K562 (cell line): Measurements from ENCODE around the gene RUNX3. TPM values are rescaled to one million over a fixed set of nuclear protein-coding genes. Genes with fewer than 3 reads are reported as not detected.

Experiments
- ARID1B ChIP-seq: fragments of 450-650 bp; IDR thresholded peaks from 2 replicates; pipeline ENCODE4 v1.6.1; 2016; ENCODE audit warnings: antibody characterized with exemption, mild to moderate bottlenecking, inconsistent platforms
- FOXA1 ChIP-seq: fragments of 450-650 bp; IDR thresholded peaks from 2 replicates; pipeline ENCODE4 v1.6.1; 2016; ENCODE audit warnings: mild to moderate bottlenecking, borderline replicate concordance
- KLF6 ChIP-seq: fragments of 250-450 bp; sonication (Bioruptor Pico); IDR thresholded peaks from 2 replicates; pipeline ENCODE4 v1.4.0; 2020; ENCODE audit warnings: mild to moderate bottlenecking, moderate library complexity, borderline replicate concordance
- MYBL2 ChIP-seq, 2 experiments: fragments of 450-650 bp in 1 of 2; sonication (generic) in 1 of 2; formaldehyde crosslinking in 1 of 2; IDR thresholded peaks; 2 replicates each; pipeline versions ENCODE4 v1.6.1 to v1.8.1; 2017 to 2022; ENCODE audit warnings: borderline replicate concordance in 1 of 2, inconsistent platforms in 1 of 2, low read depth in 1 of 2, mild to moderate bottlenecking in 1 of 2, missing genetic modification reagents in 1 of 2, moderate library complexity in 1 of 2
- NFATC3 ChIP-seq: fragments of 450-650 bp; IDR thresholded peaks from 2 replicates; pipeline ENCODE4 v1.6.1; 2017; ENCODE audit warnings: mild to moderate bottlenecking
- NFE2L1 ChIP-seq: fragments of 450-650 bp; IDR thresholded peaks from 2 replicates; pipeline ENCODE4 v1.6.1; 2016; ENCODE audit warnings: missing genetic modification characterization, low read depth, mild to moderate bottlenecking, missing compliant biosample characterization, moderate library complexity, borderline replicate concordance
- SIRT6 ChIP-seq: IDR thresholded peaks from one replicate; pipeline ENCODE4 v1.6.1; 2012; ENCODE audit warnings: low read depth, mild to moderate bottlenecking, control low read depth, inconsistent platforms, low read length, moderate library complexity
- SRSF1 ChIP-seq: fragments of 200-400 bp; formaldehyde crosslinking; IDR thresholded peaks from 2 replicates; pipeline ENCODE4 v1.6.1; 2017; ENCODE audit warnings: mild to moderate bottlenecking, low read depth, low read length, moderate library complexity
- ZNF140 ChIP-seq: fragments of 250-450 bp; sonication (Bioruptor Pico); IDR thresholded peaks from 2 replicates; pipeline ENCODE4 v1.8.0; 2021; ENCODE audit warnings: moderate library complexity, mild to moderate bottlenecking, inconsistent platforms
- ZNF316 ChIP-seq: fragments of 450-650 bp; IDR thresholded peaks from 2 replicates; pipeline ENCODE4 v1.6.1; 2016
- polyA plus RNA-seq, 8 experiments: library from polyadenylated mRNA; depleted of rRNA in 4 of 8; stranded (reverse) in 5 of 8; unstranded in 3 of 8; fragments of >200 nt; fragmentation: Nextera tagmentation in 2 of 8; fragmentation: Illumina TruSeq in 1 of 8; extraction: Ambion mirVana in 2 of 8; extraction: Trizol in 1 of 8; gene quantifications; 2 replicates each; pipeline versions ENCODE4 v1.2.1 to v1.2.3, GENCODE V29; 2011 to 2014; ENCODE audit warnings: inconsistent platforms in 1 of 8, missing spikeins in 1 of 8
- total RNA-seq, 7 experiments: library from RNA; depleted of rRNA in 6 of 7; stranded (reverse); fragments of >200 nt in 6 of 7; fragmentation: Illumina TruSeq in 2 of 7; extraction: Trizol in 2 of 7; gene quantifications; 2 replicates each; pipeline versions ENCODE4 v1.2.1 to v1.2.3, GENCODE V29; 2011 to 2021; ENCODE audit warnings: low replicate concordance in 1 of 7
- TF ChIP-seq, protein P1 (sequence below), 2 experiments: fragments of 450-650 bp in 1 of 2; IDR thresholded peaks; 2 replicates each; pipeline ENCODE4 v1.6.1; 2011 to 2017; ENCODE audit warnings: low read depth in 2 of 2, antibody characterized with exemption in 1 of 2, borderline replicate concordance in 1 of 2, low read length in 1 of 2, mild to moderate bottlenecking in 1 of 2, mixed read lengths in 1 of 2; ENCODE audit not compliant: control insufficient read depth in 1 of 2
- TF ChIP-seq, protein P2 (sequence below), 2 experiments: fragments of 250-450 bp in 1 of 2; fragments of 450-650 bp in 1 of 2; sonication (Bioruptor Pico) in 1 of 2; IDR thresholded peaks; 2 replicates each; pipeline versions ENCODE4 v1.6.1 to v1.8.0; 2016 to 2021; ENCODE audit warnings: mild to moderate bottlenecking in 2 of 2, moderate library complexity in 2 of 2, missing compliant biosample characterization in 1 of 2, missing genetic modification characterization in 1 of 2
- TF ChIP-seq, protein P3 (sequence below), 2 experiments: fragments of 450-650 bp in 1 of 2; sonication (generic) in 1 of 2; formaldehyde crosslinking in 1 of 2; IDR thresholded peaks; 2 replicates each; pipeline versions ENCODE4 v1.7.1 to v1.9.0; 2016 to 2022; ENCODE audit warnings: inconsistent platforms in 1 of 2, mild to moderate bottlenecking in 1 of 2, missing genetic modification reagents in 1 of 2

The RUNX3 gene
- total and polyA plus RNA-seq, 9 of the 15 experiments (the other 6 are each of a cell fraction or from before 2014, with no cell fraction given), result 0.01 to 0.64 (median 0.09) TPM

DNA sequence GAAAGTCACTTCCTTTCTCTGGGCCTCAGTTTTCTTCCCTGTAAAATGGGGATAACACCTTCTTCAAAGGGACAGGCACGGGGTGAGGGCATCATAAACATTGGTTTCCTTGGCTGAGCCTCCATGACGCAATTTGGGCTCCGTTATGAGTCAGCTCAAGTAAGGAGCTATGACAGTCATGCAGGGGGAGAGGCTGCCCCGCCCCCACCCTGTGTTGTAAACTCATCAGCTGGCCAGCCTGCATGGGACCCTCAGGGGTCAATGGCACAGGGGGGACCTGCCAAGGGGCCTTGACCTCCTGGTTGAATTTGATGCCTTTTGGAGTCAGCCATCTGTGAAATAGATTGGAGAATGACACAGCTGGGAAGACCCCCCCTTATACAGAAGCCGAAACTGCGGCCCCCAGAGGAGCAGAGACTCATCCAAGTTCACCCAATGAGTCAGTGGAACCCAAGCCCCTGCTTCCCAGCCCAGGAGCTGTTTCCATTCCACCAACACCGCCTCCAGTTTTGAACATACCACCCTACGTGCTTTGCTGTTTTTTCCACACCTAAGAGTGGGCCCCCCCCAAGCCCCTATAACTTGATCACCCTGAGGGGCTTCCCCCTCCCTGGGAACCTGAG lies 36.8 kb upstream of the RUNX3 start (continued):
- TF ChIP-seq, protein P1, sequence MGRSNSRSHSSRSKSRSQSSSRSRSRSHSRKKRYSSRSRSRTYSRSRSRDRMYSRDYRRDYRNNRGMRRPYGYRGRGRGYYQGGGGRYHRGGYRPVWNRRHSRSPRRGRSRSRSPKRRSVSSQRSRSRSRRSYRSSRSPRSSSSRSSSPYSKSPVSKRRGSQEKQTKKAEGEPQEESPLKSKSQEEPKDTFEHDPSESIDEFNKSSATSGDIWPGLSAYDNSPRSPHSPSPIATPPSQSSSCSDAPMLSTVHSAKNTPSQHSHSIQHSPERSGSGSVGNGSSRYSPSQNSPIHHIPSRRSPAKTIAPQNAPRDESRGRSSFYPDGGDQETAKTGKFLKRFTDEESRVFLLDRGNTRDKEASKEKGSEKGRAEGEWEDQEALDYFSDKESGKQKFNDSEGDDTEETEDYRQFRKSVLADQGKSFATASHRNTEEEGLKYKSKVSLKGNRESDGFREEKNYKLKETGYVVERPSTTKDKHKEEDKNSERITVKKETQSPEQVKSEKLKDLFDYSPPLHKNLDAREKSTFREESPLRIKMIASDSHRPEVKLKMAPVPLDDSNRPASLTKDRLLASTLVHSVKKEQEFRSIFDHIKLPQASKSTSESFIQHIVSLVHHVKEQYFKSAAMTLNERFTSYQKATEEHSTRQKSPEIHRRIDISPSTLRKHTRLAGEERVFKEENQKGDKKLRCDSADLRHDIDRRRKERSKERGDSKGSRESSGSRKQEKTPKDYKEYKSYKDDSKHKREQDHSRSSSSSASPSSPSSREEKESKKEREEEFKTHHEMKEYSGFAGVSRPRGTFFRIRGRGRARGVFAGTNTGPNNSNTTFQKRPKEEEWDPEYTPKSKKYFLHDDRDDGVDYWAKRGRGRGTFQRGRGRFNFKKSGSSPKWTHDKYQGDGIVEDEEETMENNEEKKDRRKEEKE (IDR thresholded peaks at IDR 0.05; ENCODE audit: borderline replicate concordance in 1 of 2, control insufficient read depth in 1 of 2, low read depth in 2 of 2, low read length in 1 of 2), result no peak
- TF ChIP-seq ZNF140 (CRISPR knock-in tag) (no peak), NFE2L1 (tag) (no peak), SRSF1 (no peak), ZNF316 (peak; percentile 22; the same call in 1 of the 2 replicates), MYBL2 (IDR thresholded peaks at IDR 0.05; ENCODE audit: low read depth) (no peak), MYBL2 (CRISPR knock-in tag; IDR thresholded peaks at IDR 0.05; ENCODE audit: borderline replicate concordance) (no peak), FOXA1 (no peak), SIRT6 (no peak), KLF6 (CRISPR knock-in tag) (no peak), NFATC3 (no peak), ARID1B (peak; percentile 67)
- TF ChIP-seq, protein P2, sequence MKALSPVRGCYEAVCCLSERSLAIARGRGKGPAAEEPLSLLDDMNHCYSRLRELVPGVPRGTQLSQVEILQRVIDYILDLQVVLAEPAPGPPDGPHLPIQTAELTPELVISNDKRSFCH (CRISPR knock-in tag; IDR thresholded peaks at IDR 0.05), result no peak
- TF ChIP-seq, protein P2 (tag; IDR thresholded peaks at IDR 0.05), result no peak
- TF ChIP-seq, protein P3, sequence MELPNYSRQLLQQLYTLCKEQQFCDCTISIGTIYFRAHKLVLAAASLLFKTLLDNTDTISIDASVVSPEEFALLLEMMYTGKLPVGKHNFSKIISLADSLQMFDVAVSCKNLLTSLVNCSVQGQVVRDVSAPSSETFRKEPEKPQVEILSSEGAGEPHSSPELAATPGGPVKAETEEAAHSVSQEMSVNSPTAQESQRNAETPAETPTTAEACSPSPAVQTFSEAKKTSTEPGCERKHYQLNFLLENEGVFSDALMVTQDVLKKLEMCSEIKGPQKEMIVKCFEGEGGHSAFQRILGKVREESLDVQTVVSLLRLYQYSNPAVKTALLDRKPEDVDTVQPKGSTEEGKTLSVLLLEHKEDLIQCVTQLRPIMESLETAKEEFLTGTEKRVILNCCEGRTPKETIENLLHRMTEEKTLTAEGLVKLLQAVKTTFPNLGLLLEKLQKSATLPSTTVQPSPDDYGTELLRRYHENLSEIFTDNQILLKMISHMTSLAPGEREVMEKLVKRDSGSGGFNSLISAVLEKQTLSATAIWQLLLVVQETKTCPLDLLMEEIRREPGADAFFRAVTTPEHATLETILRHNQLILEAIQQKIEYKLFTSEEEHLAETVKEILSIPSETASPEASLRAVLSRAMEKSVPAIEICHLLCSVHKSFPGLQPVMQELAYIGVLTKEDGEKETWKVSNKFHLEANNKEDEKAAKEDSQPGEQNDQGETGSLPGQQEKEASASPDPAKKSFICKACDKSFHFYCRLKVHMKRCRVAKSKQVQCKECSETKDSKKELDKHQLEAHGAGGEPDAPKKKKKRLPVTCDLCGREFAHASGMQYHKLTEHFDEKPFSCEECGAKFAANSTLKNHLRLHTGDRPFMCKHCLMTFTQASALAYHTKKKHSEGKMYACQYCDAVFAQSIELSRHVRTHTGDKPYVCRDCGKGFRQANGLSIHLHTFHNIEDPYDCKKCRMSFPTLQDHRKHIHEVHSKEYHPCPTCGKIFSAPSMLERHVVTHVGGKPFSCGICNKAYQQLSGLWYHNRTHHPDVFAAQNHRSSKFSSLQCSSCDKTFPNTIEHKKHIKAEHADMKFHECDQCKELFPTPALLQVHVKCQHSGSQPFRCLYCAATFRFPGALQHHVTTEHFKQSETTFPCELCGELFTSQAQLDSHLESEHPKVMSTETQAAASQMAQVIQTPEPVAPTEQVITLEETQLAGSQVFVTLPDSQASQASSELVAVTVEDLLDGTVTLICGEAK (IDR thresholded peaks at IDR 0.05), result no peak
- TF ChIP-seq, protein P3 (CRISPR knock-in tag; IDR thresholded peaks at IDR 0.05), result no peak
